GM12891 (cell line): Measurements from ENCODE around the gene FLT4.

ENCODE experiments used
- POLR2A ChIP-seq: IDR thresholded peaks from 2 replicates; pipeline ENCODE4 v1.6.1; 2011; ENCODE audit warnings: low read depth, low read length, control low read depth
- POU2F2 ChIP-seq: IDR thresholded peaks from 2 replicates; pipeline ENCODE4 v1.6.1; 2011; ENCODE audit warnings: low read depth, mild to moderate bottlenecking, control low read depth, low read length, moderate library complexity
- TAF1 ChIP-seq: IDR thresholded peaks from 2 replicates; pipeline ENCODE4 v1.6.1; 2011; ENCODE audit warnings: low read depth, low read length, control low read depth

DNA sequence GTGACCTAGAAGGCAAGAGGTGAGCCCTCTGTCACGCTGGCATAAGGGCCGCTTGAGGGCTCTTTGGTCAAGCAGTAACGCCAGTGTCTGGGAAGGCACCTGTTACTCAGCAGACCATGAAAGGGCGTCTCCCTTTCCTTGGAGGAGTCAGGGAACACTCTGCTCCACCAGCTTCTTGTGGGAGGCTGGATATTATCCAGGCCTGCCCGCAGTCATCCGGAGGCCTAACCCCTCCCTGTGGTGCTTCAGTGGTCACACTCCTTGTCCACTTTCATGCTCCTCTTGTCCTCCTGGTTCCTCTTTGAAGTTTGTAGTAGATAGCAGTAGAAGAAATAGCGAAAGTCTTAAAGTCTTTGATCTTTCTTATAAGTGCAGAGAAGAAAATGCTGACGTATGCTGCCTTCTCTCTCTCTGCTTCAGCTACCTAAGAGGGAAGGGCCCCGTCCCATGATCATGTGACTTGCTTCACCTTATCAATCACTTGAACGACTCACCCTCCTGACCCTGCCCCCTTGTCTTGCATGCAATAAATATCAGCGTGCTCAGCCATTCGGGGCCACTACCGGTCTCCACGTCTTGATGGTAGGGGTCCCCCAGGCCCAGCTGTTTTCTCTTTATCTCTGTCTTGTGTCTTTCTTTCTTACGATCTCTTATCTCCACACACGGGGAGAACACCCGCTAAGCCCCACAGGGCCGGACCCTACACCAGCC, 41.4 kb downstream of the FLT4 start:
- TF ChIP-seq POLR2A (no peak), POU2F2 (no peak), TAF1 (no peak)
